HL-60 (cell line): ENCODE measurements around the gene PTPRN2.

ENCODE experiments used
- DNase-seq, 2 experiments: peaks; one replicate each; pipeline ENCODE4 v3.0.0-alpha.2; 2010 to 2020; ENCODE audit warnings: low read depth in 1 of 2, low spot score in 1 of 2
- H3K27ac ChIP-seq: fragments of 250-450 bp; sonication (Bioruptor Pico); replicated peaks from 2 replicates; pipeline ENCODE4 v1.5.1; 2020; ENCODE audit warnings: mild to moderate bottlenecking, moderate library complexity
- H3K27me3 ChIP-seq: fragments of 250-450 bp; sonication (Bioruptor Pico); 2 replicates; pipeline ENCODE4 v1.5.1; 2021; ENCODE audit warnings: mild to moderate bottlenecking, moderate library complexity; ENCODE audit not compliant: insufficient read depth, poor library complexity, severe bottlenecking
- H3K4me3 ChIP-seq: replicated peaks from 2 replicates; pipeline ENCODE4 v1.5.1; 2011; ENCODE audit warnings: mild to moderate bottlenecking, control low read depth, low read length; ENCODE audit not compliant: insufficient read depth
- GABPA ChIP-seq: IDR thresholded peaks from 2 replicates; pipeline ENCODE4 v1.6.1; 2012; ENCODE audit warnings: low read depth
- POLR2AphosphoS5 ChIP-seq: IDR thresholded peaks from 2 replicates; pipeline ENCODE4 v1.6.1; 2012; ENCODE audit warnings: low read depth
- SPI1 ChIP-seq: IDR thresholded peaks from 2 replicates; pipeline ENCODE4 v1.6.1; 2012; ENCODE audit warnings: low read depth, mild to moderate bottlenecking, borderline replicate concordance
- TF ChIP-seq, protein P1 (sequence below): IDR thresholded peaks from 2 replicates; pipeline ENCODE4 v1.6.1; 2012; ENCODE audit warnings: low read depth; ENCODE audit not compliant: insufficient replicate concordance
- TF ChIP-seq, protein P2 (sequence below): IDR thresholded peaks from one replicate; pipeline ENCODE4 v1.5.1; 2011; ENCODE audit warnings: low read length, control low read depth, inconsistent platforms; ENCODE audit not compliant: insufficient read depth

The PTPRN2 gene

DNA sequence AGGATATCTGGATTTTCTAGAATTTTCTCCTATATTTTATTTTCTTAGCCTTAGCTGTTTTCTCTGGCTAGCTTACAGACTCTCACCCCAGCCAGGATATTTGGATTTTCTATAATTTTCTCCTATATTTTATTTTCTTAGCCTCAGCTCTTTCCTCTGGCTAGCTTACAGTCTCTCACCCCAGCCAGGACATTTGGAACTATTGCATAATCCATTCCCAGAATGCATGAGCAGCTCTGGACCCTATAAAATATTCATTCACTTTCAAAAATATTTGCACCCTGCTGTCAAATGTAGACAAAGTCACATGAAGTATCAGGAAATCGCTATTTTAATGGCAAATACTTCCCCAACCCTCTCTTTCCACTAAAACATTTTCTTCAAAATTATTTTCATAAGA, 952.0 kb downstream of the PTPRN2 start:
- Histone ChIP-seq H3K27ac (no peak overlapping the region), H3K4me3 (no peak overlapping the region), H3K27me3 (peaks cover 4% of the 10 kb centered on the region)
- no peak for DNase-seq
- no peak for TF ChIP-seq SPI1
- TF ChIP-seq, protein P1, sequence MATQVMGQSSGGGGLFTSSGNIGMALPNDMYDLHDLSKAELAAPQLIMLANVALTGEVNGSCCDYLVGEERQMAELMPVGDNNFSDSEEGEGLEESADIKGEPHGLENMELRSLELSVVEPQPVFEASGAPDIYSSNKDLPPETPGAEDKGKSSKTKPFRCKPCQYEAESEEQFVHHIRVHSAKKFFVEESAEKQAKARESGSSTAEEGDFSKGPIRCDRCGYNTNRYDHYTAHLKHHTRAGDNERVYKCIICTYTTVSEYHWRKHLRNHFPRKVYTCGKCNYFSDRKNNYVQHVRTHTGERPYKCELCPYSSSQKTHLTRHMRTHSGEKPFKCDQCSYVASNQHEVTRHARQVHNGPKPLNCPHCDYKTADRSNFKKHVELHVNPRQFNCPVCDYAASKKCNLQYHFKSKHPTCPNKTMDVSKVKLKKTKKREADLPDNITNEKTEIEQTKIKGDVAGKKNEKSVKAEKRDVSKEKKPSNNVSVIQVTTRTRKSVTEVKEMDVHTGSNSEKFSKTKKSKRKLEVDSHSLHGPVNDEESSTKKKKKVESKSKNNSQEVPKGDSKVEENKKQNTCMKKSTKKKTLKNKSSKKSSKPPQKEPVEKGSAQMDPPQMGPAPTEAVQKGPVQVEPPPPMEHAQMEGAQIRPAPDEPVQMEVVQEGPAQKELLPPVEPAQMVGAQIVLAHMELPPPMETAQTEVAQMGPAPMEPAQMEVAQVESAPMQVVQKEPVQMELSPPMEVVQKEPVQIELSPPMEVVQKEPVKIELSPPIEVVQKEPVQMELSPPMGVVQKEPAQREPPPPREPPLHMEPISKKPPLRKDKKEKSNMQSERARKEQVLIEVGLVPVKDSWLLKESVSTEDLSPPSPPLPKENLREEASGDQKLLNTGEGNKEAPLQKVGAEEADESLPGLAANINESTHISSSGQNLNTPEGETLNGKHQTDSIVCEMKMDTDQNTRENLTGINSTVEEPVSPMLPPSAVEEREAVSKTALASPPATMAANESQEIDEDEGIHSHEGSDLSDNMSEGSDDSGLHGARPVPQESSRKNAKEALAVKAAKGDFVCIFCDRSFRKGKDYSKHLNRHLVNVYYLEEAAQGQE, result no peak
- no peak for TF ChIP-seq GABPA
- TF ChIP-seq, protein P2, sequence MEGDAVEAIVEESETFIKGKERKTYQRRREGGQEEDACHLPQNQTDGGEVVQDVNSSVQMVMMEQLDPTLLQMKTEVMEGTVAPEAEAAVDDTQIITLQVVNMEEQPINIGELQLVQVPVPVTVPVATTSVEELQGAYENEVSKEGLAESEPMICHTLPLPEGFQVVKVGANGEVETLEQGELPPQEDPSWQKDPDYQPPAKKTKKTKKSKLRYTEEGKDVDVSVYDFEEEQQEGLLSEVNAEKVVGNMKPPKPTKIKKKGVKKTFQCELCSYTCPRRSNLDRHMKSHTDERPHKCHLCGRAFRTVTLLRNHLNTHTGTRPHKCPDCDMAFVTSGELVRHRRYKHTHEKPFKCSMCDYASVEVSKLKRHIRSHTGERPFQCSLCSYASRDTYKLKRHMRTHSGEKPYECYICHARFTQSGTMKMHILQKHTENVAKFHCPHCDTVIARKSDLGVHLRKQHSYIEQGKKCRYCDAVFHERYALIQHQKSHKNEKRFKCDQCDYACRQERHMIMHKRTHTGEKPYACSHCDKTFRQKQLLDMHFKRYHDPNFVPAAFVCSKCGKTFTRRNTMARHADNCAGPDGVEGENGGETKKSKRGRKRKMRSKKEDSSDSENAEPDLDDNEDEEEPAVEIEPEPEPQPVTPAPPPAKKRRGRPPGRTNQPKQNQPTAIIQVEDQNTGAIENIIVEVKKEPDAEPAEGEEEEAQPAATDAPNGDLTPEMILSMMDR, result no peak
- TF ChIP-seq POLR2AphosphoS5, result no peak

DNA sequence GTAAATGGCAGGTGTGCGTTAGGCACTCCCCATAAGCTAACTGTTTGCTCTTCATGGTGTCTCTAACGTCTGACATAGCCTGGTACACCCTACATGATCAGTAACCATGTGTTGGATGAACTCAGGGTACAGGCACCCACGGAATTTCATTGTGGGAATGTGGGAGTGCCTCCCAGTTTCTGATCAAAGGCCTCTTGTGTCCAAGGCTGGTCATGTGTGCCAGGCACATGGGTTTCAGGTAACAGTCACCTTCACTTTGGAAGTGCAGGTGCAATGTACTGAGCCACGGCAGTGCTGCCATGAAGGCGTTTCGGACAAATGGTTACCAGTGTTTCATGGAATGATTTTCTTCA, 952.5 kb downstream of the PTPRN2 start:
- no peak overlapping the region for H3K4me3 ChIP-seq
- no peak overlapping the region for H3K27ac ChIP-seq
- H3K27me3 ChIP-seq, result peaks cover 4% of the 10 kb centered on the region
- TF ChIP-seq GABPA (no peak), POLR2AphosphoS5 (no peak), SPI1 (no peak)
- TF ChIP-seq, protein P2, result no peak
- TF ChIP-seq, protein P1, result no peak
- no peak for DNase-seq

DNA sequence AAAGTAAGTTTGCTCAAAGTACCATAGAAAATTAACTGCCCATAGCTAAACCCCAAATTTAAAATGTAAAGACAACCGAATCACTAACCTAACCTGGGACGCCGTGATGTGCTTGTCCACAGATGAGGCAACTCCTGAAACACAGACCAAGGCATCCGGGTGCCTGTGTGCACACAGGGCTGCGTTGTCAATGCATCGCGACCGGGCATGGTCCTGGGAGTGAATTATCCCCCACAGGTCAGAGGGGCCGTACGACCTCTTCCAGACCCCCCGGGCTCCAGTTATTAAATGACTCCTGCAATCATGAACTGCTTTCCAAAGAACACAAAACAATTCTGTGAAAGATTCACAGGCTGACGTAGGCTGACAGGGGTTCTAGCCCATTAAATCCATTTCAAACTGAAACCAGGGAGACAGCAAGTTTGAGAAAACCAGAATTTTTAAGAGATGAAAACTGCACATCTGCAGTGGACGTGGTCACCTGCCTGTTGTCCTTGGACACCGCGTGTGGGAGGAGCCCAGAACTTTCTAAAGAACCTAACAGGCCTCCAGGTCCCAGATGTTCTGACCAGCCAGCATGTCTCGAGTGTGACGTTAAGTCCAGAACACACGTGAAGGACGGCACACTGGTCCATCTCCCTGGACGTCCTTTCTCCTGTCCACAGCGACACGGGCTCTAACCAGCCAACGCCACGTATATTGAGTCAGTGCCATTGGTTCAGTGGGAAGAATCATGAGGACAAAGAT, 953.0 kb downstream of the PTPRN2 start:
- Histone ChIP-seq H3K4me3 (no peak overlapping the region), H3K27ac (no peak overlapping the region), H3K27me3 (peaks cover 4% of the 10 kb centered on the region)
- TF ChIP-seq, protein P1, result no peak
- no peak for DNase-seq
